ENCODE measurements around the gene RXRA. TPM values are rescaled to one million over a fixed set of nuclear protein-coding genes. Genes with fewer than 3 reads are reported as not detected.

The RXRA gene
- total RNA-seq, 1 donor, result 11.2 TPM

- no peaks in the 10 kb centered on the region for H3K27me3 ChIP-seq (ENCODE audit: insufficient read depth, low read length)
- peak overlapping the region; percentile 18 for H3K4me3 ChIP-seq (ENCODE audit: low read length)
- no peaks in the 10 kb centered on the region for H3K9me3 ChIP-seq (ENCODE audit: low read depth, low read length)
- H3K4me1 ChIP-seq (ENCODE audit: insufficient read depth, low read length), result peaks cover 88% of the 10 kb centered on the region
Measured at GRCh38 chr9:134375430-134376385, 49.5 kb downstream of the RXRA start.

GRCh38 chr9:134376386-134377142 lies 50.3 kb downstream of the RXRA start:
- H3K27me3 ChIP-seq (ENCODE audit: insufficient read depth, low read length), result no peaks in the 10 kb centered on the region

GRCh38 chr9:134377143-134377484 lies 50.9 kb downstream of the RXRA start:
- no peaks in the 10 kb centered on the region for H3K9me3 ChIP-seq (ENCODE audit: low read depth, low read length)
- peaks cover 88% of the 10 kb centered on the region for H3K4me1 ChIP-seq (ENCODE audit: insufficient read depth, low read length)
- H3K4me3 ChIP-seq (ENCODE audit: low read length), result no peak overlapping the region
- H3K27me3 ChIP-seq (ENCODE audit: insufficient read depth, low read length), result no peaks in the 10 kb centered on the region

More at GRCh38 chr9:134376386-134377142, 50.3 kb downstream of the RXRA start:
- no peaks in the 10 kb centered on the region for H3K9me3 ChIP-seq (ENCODE audit: low read depth, low read length)
- H3K4me1 ChIP-seq (ENCODE audit: insufficient read depth, low read length), result peaks cover 88% of the 10 kb centered on the region
- no peak overlapping the region for H3K4me3 ChIP-seq (ENCODE audit: low read length)

GRCh38 chr9:134377976-134378375 lies 51.7 kb downstream of the RXRA start:
- Histone ChIP-seq H3K9me3 (ENCODE audit: low read depth, low read length) (no peaks in the 10 kb centered on the region), H3K27me3 (ENCODE audit: insufficient read depth, low read length) (no peaks in the 10 kb centered on the region), H3K4me1 (ENCODE audit: insufficient read depth, low read length) (peaks cover 88% of the 10 kb centered on the region), H3K4me3 (ENCODE audit: low read length) (no peak overlapping the region)

GRCh38 chr9:134378901-134379338 lies 52.7 kb downstream of the RXRA start:
- Histone ChIP-seq H3K9me3 (ENCODE audit: low read depth, low read length) (no peaks in the 10 kb centered on the region), H3K4me3 (ENCODE audit: low read length) (no peak overlapping the region), H3K4me1 (ENCODE audit: insufficient read depth, low read length) (peaks cover 88% of the 10 kb centered on the region), H3K27me3 (ENCODE audit: insufficient read depth, low read length) (no peaks in the 10 kb centered on the region)

- Histone ChIP-seq H3K9me3 (ENCODE audit: low read depth, low read length) (no peaks in the 10 kb centered on the region), H3K27me3 (ENCODE audit: insufficient read depth, low read length) (no peaks in the 10 kb centered on the region), H3K4me3 (ENCODE audit: low read length) (no peak overlapping the region), H3K4me1 (ENCODE audit: insufficient read depth, low read length) (peaks cover 88% of the 10 kb centered on the region)
Measured at GRCh38 chr9:134379831-134380365, 53.6 kb downstream of the RXRA start.

- H3K4me1 ChIP-seq (ENCODE audit: insufficient read depth, low read length), result peaks cover 88% of the 10 kb centered on the region
- no peak overlapping the region for H3K4me3 ChIP-seq (ENCODE audit: low read length)
- no peaks in the 10 kb centered on the region for H3K27me3 ChIP-seq (ENCODE audit: insufficient read depth, low read length)
- no peaks in the 10 kb centered on the region for H3K9me3 ChIP-seq (ENCODE audit: low read depth, low read length)
Measured at GRCh38 chr9:134380542-134381271, 54.5 kb downstream of the RXRA start.

- peaks cover 90% of the 10 kb centered on the region for H3K4me1 ChIP-seq (ENCODE audit: insufficient read depth, low read length)
- no peaks in the 10 kb centered on the region for H3K27me3 ChIP-seq (ENCODE audit: insufficient read depth, low read length)
- H3K9me3 ChIP-seq (ENCODE audit: low read depth, low read length), result no peaks in the 10 kb centered on the region
- no peak overlapping the region for H3K4me3 ChIP-seq (ENCODE audit: low read length)
Measured at GRCh38 chr9:134381272-134381661, 55.0 kb downstream of the RXRA start.

- Histone ChIP-seq H3K4me1 (ENCODE audit: insufficient read depth, low read length) (peaks cover 90% of the 10 kb centered on the region), H3K9me3 (ENCODE audit: low read depth, low read length) (no peaks in the 10 kb centered on the region), H3K4me3 (ENCODE audit: low read length) (no peak overlapping the region), H3K27me3 (ENCODE audit: insufficient read depth, low read length) (no peaks in the 10 kb centered on the region)
Measured at GRCh38 chr9:134381671-134382516, 55.6 kb downstream of the RXRA start.

- Histone ChIP-seq H3K4me3 (ENCODE audit: low read length) (no peak overlapping the region), H3K4me1 (ENCODE audit: insufficient read depth, low read length) (peaks cover 84% of the 10 kb centered on the region), H3K27me3 (ENCODE audit: insufficient read depth, low read length) (no peaks in the 10 kb centered on the region), H3K9me3 (ENCODE audit: low read depth, low read length) (no peaks in the 10 kb centered on the region)
Measured at GRCh38 chr9:134382733-134383132, 56.5 kb downstream of the RXRA start.

- Histone ChIP-seq H3K4me1 (ENCODE audit: insufficient read depth, low read length) (peaks cover 82% of the 10 kb centered on the region), H3K4me3 (ENCODE audit: low read length) (no peak overlapping the region), H3K27me3 (ENCODE audit: insufficient read depth, low read length) (no peaks in the 10 kb centered on the region), H3K9me3 (ENCODE audit: low read depth, low read length) (no peaks in the 10 kb centered on the region)
Measured at GRCh38 chr9:134383148-134383547, 56.9 kb downstream of the RXRA start.

GRCh38 chr9:134384811-134385479 lies 58.7 kb downstream of the RXRA start:
- no peaks in the 10 kb centered on the region for H3K9me3 ChIP-seq (ENCODE audit: low read depth, low read length)
- H3K27me3 ChIP-seq (ENCODE audit: insufficient read depth, low read length), result no peaks in the 10 kb centered on the region
- H3K4me1 ChIP-seq (ENCODE audit: insufficient read depth, low read length), result peaks cover 90% of the 10 kb centered on the region
- H3K4me3 ChIP-seq (ENCODE audit: low read length), result no peak overlapping the region

GRCh38 chr9:134385915-134386314 lies 59.7 kb downstream of the RXRA start:
- H3K9me3 ChIP-seq (ENCODE audit: low read depth, low read length), result no peaks in the 10 kb centered on the region
- peaks cover 93% of the 10 kb centered on the region for H3K4me1 ChIP-seq (ENCODE audit: insufficient read depth, low read length)
- H3K4me3 ChIP-seq (ENCODE audit: low read length), result no peak overlapping the region

More at GRCh38 chr9:134385915-134386314, 59.7 kb downstream of the RXRA start:
- H3K27me3 ChIP-seq (ENCODE audit: insufficient read depth, low read length), result no peaks in the 10 kb centered on the region

Measured in mononuclear cell (primary cell).